IPS-18a (cell line): ENCODE measurements around the gene DOK3.

Experiments
- H3K27ac ChIP-seq: one replicate; pipeline ENCODE4 v1.5.1; 2013; ENCODE audit warnings: low read length
- H3K27me3 ChIP-seq: one replicate; pipeline ENCODE4 v1.6.1; 2013; ENCODE audit warnings: mild to moderate bottlenecking, low read length; ENCODE audit not compliant: control insufficient read depth, insufficient read depth
- H3K36me3 ChIP-seq: one replicate; pipeline ENCODE4 v1.6.1; 2013; ENCODE audit warnings: low read depth, low read length; ENCODE audit not compliant: control insufficient read depth
- H3K4me1 ChIP-seq: one replicate; pipeline ENCODE4 v1.6.1; 2013; ENCODE audit warnings: low read depth, low read length; ENCODE audit not compliant: control insufficient read depth
- H3K4me3 ChIP-seq: one replicate; pipeline ENCODE4 v1.5.1; 2013; ENCODE audit warnings: low read length
- H3K9ac ChIP-seq: one replicate; pipeline ENCODE4 v1.6.1; 2013; ENCODE audit warnings: mild to moderate bottlenecking, low read length, moderate library complexity
- H3K9me3 ChIP-seq: one replicate; pipeline ENCODE4 v1.6.1; 2013; ENCODE audit warnings: low read depth, low read length; ENCODE audit not compliant: control insufficient read depth

Gene DOK3

DNA sequence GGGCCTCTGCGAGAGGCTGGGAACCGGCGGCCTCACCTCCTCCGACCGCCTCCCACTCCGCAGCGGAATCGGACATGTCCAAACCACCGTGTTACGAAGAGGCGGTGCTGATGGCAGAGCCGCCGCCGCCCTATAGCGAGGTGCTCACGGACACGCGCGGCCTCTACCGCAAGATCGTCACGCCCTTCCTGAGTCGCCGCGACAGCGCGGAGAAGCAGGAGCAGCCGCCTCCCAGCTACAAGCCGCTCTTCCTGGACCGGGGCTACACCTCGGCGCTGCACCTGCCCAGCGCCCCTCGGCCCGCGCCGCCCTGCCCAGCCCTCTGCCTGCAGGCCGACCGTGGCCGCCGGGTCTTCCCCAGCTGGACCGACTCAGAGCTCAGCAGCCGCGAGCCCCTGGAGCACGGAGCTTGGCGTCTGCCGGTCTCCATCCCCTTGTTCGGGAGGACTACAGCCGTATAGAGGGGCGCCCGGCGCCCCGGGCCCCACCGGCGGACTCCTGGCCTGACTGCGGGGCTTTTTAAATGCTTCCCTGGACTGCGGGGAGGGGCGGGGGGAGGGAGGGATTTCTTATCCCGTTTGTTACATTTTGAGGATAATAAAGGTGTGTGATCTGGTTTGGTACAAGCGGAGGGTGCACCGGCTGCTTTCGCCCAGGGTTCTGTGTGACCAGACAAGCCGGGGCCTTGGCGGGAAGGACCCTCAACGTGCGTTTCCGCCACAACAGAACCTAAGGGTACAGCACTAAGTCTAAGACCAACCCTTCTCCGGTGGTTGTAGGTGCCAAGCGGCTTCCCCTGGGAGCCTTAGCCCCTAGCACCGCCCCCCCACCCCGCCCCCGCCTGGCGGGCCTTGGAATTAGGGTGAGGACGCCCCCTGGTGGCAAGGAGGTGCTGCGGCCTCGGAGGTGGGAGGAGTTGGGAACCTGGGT, 53.7 kb downstream of the DOK3 start:
- Histone ChIP-seq H3K27me3 (peaks cover 15% of the 10 kb centered on the region), H3K9me3 (no peaks in the 10 kb centered on the region), H3K36me3 (peaks cover 38% of the 10 kb centered on the region), H3K9ac (peak overlapping the region; percentile 81), H3K4me3 (peak overlapping the region; percentile 62), H3K27ac (peak overlapping the region; percentile 13), H3K4me1 (peaks cover 9% of the 10 kb centered on the region)

DNA sequence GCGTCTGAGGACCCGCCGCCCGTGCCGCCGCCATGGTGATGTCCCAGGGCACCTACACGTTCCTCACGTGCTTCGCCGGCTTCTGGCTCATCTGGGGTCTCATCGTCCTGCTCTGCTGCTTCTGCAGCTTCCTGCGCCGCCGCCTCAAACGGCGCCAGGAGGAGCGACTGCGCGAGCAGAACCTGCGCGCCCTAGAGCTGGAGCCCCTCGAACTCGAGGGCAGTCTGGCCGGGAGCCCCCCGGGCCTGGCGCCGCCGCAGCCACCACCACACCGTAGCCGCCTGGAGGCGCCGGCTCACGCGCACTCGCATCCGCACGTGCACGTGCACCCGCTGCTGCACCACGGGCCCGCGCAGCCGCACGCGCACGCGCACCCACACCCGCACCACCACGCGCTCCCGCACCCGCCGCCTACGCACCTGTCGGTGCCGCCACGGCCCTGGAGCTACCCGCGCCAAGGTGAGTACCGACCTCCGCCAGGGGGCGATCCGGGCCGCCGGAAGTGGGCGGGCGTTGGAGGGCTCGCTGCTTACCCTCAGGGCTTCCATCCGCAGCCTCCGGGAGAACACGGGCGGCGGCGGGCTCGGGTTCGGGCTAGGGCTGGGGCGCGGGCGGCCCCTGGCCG, 54.5 kb downstream of the DOK3 start:
- Histone ChIP-seq H3K27ac (no peak overlapping the region), H3K9ac (peak overlapping the region; percentile 81), H3K36me3 (peaks cover 31% of the 10 kb centered on the region), H3K4me3 (peak overlapping the region; percentile 62), H3K4me1 (peaks cover 9% of the 10 kb centered on the region), H3K27me3 (peaks cover 15% of the 10 kb centered on the region), H3K9me3 (no peaks in the 10 kb centered on the region)

DNA sequence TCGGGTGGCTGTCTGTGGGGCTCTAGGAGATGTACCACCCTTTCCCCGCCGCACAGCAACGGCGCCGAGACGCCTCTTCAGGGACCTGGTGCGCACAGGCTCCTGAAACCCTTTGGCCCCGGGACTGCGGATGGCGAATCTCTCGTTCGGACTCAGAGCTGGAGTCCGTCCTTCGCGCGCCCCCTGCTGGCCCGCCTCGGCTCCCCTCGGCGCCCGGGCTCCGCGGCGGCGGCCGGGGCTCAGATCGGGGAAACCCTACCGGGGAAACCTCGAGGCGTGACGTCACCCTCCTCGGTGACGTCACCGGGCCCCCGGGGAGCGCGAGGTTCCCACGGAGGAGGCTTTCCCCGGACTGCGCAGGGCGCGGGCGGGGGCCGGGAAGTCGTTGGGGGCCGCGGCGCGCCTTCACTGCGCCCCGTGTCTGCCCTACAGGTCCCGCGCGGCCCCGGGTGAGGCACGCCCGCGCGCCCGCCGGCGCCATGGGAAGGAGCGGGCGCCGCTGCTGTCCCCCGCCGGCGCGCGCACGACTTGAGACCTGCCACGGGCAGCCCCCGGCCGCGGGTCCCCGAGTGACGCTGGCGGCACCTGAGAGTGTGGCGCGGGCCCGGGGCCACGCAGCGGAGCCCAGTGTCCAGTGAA, 55.1 kb downstream of the DOK3 start:
- peak overlapping the region; percentile 62 for H3K4me3 ChIP-seq
- H3K4me1 ChIP-seq, result peaks cover 9% of the 10 kb centered on the region
- H3K9ac ChIP-seq, result peak overlapping the region; percentile 81
- no peaks in the 10 kb centered on the region for H3K9me3 ChIP-seq
- no peak overlapping the region for H3K27ac ChIP-seq
- peaks cover 15% of the 10 kb centered on the region for H3K27me3 ChIP-seq
- peaks cover 25% of the 10 kb centered on the region for H3K36me3 ChIP-seq

DNA sequence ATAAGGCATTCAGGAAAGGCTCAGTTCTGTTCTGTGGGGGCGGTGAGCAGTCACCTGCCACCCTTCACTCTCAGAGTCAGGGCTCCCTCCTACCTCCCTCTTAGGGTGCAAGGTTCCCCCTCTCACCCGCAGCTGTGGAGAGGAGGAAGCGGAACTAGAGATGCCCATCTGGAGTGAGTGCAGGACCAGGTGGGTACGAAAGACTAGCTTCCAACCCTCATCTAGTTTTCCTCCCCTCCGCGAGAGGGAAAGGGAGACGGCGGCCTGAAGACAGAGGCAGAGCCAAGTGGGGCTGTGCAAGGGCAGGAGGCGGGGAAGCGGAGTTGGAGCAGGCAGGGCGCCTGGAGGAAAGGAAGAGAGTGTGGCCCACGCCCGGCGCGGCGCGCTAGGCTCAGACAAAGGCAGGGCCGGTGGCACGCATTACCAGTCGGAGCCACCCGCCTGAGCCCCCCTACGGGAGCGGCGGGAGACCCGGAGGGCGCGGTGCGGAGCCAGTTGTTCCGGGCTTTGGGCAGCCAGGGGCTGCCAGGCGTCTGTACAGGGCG, 55.7 kb downstream of the DOK3 start:
- H3K27me3 ChIP-seq, result peaks cover 15% of the 10 kb centered on the region
- H3K9me3 ChIP-seq, result no peaks in the 10 kb centered on the region
- peaks cover 19% of the 10 kb centered on the region for H3K36me3 ChIP-seq
- peak overlapping the region; percentile 81 for H3K9ac ChIP-seq
- H3K27ac ChIP-seq, result no peak overlapping the region
- peaks cover 9% of the 10 kb centered on the region for H3K4me1 ChIP-seq
- H3K4me3 ChIP-seq, result peak overlapping the region; percentile 62

DNA sequence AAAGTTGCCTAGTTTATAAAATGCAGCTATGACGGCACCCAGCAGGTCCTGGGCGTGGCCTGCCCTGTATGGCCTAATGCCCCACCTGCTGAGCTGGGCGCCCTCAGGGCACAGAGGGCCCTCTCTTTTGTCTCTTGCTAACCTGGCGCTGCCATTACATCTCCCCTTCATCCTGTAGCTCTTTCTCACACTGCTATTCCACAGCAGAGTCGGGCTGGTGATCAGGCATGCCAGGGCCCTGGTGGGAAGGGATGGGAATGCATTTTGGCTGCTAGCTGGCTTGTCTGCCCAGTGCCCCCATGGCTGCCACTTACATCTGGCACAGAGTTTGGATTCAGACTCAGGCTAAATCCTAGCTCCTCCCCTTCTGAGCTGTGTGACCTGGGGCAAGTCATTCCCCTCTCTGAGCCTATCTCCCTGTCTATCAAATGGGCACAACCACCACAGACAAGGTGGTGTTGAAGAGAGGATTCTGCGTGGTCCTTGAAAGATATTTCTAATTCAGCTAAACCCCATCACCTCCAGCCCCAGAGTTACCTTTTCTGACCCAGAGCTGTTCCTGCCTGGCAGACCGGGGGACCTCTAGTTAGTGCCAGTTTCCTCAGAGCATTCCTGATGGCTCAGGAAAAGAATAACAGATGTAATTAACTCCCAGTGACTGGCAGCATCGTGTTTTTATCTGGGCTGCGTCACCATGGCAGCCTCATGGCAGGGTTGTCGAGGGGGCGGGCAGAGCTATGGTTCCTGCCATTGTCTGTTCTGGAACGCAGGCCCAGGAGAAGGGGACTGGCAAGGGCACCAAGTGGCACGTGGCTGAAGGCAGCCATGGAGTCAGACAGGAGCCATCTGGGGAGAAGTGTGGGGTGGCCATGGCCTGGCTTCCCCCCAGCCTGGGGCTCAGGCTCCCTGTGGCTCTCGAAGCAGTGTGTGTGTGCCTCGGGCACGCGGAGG, 56.7 kb downstream of the DOK3 start:
- Histone ChIP-seq H3K27ac (no peak overlapping the region), H3K27me3 (peaks cover 25% of the 10 kb centered on the region), H3K36me3 (peaks cover 9% of the 10 kb centered on the region), H3K4me3 (no peak overlapping the region), H3K4me1 (peaks cover 12% of the 10 kb centered on the region), H3K9ac (no peak overlapping the region), H3K9me3 (no peaks in the 10 kb centered on the region)
